ENCODE results near the gene ITGAE.
"Not testable (repeated sequence)": the region's sequence is repeated elsewhere in the genome, so short reads cannot be mapped to it uniquely, and the experiment has no call there.

Gene ITGAE, protein sequence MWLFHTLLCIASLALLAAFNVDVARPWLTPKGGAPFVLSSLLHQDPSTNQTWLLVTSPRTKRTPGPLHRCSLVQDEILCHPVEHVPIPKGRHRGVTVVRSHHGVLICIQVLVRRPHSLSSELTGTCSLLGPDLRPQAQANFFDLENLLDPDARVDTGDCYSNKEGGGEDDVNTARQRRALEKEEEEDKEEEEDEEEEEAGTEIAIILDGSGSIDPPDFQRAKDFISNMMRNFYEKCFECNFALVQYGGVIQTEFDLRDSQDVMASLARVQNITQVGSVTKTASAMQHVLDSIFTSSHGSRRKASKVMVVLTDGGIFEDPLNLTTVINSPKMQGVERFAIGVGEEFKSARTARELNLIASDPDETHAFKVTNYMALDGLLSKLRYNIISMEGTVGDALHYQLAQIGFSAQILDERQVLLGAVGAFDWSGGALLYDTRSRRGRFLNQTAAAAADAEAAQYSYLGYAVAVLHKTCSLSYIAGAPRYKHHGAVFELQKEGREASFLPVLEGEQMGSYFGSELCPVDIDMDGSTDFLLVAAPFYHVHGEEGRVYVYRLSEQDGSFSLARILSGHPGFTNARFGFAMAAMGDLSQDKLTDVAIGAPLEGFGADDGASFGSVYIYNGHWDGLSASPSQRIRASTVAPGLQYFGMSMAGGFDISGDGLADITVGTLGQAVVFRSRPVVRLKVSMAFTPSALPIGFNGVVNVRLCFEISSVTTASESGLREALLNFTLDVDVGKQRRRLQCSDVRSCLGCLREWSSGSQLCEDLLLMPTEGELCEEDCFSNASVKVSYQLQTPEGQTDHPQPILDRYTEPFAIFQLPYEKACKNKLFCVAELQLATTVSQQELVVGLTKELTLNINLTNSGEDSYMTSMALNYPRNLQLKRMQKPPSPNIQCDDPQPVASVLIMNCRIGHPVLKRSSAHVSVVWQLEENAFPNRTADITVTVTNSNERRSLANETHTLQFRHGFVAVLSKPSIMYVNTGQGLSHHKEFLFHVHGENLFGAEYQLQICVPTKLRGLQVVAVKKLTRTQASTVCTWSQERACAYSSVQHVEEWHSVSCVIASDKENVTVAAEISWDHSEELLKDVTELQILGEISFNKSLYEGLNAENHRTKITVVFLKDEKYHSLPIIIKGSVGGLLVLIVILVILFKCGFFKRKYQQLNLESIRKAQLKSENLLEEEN

DNA sequence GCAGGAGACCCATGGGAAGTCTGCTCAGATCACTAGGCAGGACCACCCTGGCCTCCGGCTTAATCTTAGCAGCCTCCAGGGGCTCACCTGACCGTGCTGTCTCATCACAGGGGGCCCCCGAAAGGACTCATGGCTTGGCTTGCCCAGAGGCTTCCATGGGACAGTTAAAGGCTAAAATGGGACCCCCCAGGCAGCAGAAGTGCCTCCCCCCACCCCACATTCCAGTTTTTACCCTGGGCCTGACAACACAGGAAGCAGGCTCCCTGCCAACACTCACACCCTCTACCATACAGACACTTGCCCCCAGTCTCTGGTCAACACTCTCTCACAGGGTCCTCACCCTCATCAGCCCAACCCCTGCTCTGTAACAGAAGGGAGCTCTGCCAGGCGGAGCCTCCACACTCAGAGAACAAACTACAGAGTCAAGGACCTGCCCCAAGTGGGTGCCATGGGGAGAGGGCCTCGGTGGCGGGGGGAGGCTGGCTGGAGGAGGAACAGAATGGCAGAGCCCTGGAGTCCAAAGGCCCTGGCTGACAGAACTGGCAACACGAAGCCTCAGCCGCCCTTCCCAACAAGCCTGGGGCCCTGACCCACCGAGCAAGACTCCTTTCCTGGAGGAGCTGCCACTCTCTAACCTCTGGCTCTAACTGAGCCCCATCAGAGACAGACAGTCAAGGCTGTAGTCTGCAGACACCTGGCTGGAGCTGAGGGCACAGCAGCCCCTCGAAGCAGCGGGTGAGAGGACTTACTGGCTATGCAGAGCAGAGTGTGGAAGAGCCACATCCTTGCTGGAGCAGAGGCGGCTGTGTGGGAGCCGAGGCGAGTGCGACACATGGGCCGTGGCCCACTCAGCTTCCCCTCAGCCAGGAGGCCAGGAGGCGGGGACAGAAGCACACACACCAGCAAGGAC lies at the start of gene ITGAE:
ITGAE (minus strand) TSS at position 827 of the 910 bp plus-strand sequence; CDS start at position 783, 44 bp downstream.
- DNase-seq (ENCODE audit: low read depth in 3 of 3, low spot score in 1 of 3) = no peak

DNA sequence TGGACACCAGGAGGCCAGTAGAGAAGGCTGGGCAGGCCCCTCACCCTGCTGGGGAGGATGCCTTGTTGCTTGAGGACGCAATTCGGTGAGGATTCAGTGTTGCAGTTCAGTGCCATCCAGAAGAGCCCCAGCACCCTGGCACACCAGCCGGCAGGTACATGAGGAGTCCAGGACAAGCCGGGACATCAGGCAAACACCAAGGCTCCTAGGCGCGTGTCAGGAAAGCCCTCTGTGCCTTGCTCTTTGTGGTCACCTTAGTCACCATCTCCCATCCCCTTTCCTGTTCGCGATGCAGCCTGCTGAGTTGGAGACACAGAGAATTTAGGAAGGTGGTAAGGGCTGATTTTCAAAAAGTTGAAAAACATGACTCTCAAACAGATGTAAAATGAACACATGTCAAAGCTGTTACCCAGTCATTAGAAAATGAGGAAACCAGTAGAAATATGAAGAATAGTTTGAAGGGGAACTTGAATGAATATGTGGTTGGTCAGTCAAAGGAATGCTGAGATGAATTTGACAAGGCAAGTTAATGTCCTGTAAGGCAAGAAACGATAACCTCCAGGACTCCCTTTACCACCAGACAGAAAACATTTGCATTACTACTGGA lies 47.3 kb upstream of the ITGAE start:
- DNase-seq (ENCODE audit: low read depth in 3 of 3, low spot score in 1 of 3) = no peak

DNA sequence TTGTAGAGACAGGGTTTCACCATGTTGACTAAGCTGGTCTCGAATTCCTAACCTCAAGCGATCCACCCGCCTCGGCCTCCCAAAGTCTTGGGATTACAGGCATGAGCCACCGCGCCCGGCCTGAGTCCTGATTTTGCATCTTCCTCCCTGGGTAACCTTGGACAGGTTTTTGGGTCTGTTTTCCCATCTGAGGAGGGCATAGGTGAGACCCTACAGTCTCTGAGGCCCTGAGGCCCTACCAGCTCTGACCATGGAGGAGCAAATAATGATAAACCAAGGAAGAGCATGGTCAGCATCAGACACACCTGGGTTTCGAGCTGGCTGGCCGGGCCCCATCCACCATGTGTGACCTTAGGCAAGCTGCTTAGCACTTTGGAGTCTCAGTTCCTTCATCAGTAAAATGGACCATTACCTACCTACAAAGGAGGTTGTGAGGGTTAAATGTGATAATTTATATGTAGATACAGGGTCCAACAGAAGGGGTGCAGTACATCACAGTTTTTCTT lies 46.2 kb upstream of the ITGAE start:
- DNase-seq (ENCODE audit: low read depth in 3 of 3, low spot score in 1 of 3) = no peak

DNA sequence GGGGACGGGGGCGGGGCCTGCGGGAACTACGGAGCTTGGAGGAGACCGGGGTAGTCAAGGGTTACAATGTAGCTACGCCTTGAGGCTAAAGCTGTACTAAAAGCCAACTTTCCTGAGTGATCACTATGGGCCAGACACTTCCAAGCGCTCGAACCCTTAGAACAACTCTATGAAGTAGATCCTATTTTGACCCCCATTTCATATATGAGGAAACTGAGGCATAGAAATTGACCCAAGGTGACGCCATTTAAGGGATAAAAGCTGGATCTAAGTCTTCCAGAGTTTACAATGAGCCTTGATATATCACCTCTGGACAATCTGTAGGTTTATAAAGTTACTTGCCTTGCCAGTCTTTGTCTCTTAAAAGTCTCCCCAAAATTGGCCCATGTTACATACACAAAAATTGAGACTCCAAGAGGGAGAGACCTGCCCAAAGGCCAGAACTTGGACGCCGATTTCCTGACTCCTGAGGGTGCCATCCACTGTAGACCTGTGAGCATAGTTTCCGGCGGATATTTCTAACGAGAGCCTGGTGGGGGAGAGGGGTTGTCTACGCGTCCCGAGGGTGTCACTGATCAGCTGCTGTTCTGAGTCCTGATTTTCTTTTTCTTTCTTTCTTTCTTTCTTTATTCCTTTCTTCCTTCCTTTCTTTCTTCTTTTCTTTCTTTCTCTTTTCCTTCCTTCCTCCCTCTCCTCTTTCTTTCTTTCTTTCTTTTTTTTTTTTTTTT lies 45.6 kb upstream of the ITGAE start:
- DNase-seq (ENCODE audit: low read depth in 3 of 3, low spot score in 1 of 3) = no peak

DNA sequence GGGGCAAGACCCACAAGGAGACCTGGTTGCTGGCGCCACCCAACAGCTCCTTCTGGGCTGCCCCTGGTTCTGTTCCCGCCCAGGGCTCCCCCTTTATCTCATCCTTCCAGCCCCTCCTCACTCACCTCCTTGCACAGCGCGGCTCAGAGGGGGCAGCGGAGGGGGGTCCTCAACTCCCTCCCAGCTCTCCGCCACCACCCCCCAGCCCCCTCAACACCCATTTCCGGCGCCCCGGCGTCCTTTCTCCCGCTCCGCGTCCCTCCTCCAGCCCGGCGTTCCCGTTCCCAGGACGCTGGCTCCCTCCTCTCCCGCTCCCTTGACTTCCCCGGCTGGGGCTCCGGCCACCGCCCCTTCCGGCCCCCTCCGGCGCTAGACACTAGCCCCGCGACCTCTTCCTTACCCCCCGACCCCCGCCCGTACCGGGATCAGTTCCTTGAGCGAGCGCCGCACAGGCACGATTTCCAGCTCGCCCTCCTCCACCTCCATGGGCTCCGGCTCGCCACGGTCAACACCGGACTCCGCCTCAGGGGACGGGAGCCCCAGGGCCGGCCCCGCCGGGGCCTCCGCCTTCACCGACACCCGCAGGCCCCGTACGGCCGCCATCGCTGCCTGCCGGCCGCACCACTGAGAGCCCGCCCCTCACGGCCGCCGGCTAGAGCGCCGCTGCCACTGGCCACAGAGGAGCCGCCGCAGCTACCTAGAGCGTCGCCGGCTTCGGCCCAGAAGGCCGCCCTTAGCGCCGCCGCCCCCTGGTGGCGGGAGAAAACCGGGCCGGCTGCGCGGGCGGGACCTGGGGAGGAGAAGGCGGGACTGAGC lies 44.8 kb upstream of the ITGAE start, which contains the start of gene NCBP3:
NCBP3 (minus strand) TSS at position 626 of the 816 bp plus-strand sequence; CDS start at position 603, 23 bp downstream.
- DNase-seq (ENCODE audit: low read depth in 3 of 3, low spot score in 1 of 3) = peak; percentile 76 to 92 (median 87)

DNA sequence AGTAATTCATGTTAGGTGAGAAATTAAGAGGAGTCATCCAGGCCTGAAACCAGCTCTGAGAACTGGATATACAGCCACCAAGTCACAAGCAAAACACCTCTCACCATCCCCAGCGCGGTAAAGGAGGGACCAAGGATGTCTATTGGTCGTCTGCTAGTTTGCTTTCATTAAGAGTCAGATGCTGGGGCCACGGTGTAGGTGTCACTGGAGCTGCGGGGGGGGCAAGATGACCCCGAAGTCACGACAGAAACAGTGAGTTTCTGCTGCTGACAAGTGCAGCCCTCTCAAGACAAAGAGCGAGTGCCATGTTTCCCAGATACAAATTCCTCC lies 44.3 kb upstream of the ITGAE start:
- DNase-seq (ENCODE audit: low read depth in 3 of 3, low spot score in 1 of 3) = peak in 1 of 3 donors; percentile 10

DNA sequence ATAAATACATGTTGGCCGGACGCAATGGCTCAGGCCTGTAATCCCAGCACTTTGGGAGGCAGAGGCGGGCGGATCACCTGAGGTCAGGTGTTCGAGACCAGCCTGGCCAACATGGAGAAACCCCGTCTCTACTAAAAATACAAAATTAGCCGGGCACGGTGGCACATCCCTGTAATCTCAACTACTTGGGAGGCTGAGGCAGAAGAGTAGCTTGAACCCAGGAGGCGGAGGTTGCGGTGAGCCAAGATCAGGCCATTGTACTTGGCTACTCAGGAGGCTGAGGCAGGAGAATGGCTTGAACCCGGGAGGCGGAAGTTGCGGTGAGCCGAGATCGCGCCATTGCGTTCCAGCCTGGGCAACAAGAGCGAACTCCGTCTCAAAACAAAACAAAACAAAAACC lies 43.6 kb upstream of the ITGAE start:
- not testable (repeated sequence) for DNase-seq (ENCODE audit: low read depth in 3 of 3, low spot score in 1 of 3)

DNA sequence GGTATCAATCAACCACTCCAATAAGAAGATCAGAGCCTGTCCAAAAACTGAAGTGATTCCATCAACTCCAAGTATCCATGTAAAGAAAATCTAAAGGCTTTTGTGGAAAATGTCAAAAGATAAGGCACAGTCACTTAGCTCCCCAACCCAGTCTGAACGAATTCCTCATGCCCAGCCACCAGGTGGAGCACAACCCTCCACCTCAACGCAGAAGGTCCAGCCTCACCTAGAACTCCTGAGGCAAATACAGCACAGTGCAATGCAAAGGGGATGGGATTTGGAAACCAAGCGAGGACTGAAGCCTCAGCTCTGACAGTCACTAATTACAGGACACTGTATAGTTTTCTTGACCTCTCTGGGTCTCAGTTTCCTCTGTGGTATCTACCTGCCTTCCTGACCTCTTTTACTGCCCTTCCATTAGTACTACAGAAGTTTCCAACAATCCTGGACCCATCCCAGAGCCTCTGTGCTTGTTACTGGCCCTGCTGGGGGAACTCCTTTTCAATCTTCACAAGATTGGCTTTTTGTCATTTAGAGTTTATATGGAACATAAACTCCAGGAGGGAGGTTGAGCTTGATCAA lies 43.0 kb upstream of the ITGAE start:
- DNase-seq (ENCODE audit: low read depth in 3 of 3, low spot score in 1 of 3) = peak in 1 of 3 donors; percentile 37

DNA sequence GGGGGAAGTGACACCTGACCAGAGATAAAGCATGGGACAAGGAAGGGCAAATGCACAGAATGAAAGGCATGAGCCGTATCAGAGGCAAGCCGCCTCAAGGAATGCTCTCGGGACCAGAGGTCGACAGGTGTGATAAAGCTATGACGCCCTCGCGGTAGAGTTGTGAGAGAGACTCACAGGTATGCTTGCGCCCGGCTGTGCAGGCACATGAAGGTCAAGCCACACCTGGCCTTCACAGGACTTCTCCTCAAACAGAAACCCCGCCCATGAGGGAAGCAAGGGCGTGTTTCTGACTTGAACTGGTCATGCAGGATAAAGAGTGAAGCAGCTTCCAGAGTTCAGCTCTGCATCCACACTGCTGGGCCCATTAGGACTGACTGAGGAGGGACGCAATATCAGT lies 37.2 kb upstream of the ITGAE start:
- no peak for DNase-seq (ENCODE audit: low read depth in 3 of 3, low spot score in 1 of 3)

DNA sequence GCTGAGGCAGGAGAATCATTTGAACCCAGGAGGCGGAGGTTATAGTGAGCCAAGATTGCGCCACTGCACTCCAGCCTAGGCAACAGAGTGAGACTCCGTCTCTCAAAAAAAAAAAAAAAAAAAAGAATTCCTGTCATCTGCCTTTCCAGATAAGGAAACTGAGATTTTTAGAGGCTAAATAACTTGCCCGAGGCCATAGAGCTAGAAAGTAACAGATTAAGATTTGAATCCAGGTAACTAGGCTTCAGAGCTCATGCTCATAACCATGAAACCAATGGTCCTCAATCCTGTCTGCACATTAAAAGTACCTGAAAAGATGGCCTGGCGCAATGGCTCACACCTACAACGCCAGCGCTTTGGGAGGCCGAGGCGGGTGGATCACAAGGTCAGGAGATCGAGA lies 35.6 kb upstream of the ITGAE start:
- DNase-seq (ENCODE audit: low read depth in 3 of 3, low spot score in 1 of 3) = no peak

DNA sequence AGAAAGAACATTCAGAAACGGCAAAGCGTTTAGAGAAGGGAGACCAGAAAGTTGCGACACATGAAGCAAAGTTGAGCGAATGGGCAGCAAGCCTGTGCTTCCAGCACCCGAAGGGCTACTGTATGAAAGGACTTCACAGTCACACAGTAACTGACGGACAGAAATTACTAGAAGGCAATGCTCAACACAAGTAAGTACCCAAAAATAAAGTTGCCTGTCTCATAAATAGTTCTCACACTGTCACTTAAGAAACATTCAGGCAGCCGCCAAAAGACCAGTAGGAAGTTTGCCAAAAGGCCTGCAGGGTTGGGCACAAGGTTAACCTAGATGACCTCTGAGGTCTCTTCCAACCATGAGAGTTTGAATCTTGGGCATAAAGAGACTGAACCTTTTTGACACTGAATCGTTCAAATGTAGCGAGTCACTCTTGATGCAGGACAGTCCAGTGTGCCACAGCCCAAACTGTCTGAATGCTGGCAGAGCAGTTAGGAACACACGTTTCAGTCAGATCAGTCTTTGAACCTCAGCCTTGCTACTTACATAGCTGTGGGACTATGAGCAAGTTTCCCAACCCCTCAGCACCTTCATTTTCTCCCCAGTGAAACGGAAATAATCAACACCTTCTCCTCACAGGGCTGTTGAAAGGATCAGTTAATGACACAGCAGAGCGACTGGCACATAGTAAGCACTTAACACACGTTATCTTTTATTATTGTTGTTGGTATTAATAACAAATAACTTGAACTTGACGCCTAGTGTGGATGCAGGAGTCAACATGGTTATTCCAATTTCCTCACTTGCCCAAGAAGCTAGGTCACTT lies 34.6 kb upstream of the ITGAE start:
- DNase-seq (ENCODE audit: low read depth in 3 of 3, low spot score in 1 of 3) = no peak

DNA sequence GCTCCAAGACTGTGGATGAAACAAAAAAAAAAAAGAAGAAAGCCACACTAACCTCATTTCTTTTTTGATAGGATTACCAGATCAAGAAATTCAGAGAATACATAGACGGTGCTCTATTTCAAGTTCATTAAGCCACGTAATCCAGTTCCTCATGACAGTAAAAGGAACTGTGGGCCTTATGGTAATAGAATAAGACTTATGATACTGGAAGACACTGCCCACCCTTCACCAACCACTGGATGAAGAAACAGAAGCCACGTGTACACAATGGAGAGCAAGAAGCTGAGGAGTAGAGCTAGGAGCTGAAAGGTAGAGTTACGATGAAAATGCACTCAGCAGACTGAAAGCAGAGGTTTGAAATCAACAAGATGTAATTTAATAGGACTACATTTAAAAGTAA lies 33.8 kb upstream of the ITGAE start:
- no peak for DNase-seq (ENCODE audit: low read depth in 3 of 3, low spot score in 1 of 3)

DNA sequence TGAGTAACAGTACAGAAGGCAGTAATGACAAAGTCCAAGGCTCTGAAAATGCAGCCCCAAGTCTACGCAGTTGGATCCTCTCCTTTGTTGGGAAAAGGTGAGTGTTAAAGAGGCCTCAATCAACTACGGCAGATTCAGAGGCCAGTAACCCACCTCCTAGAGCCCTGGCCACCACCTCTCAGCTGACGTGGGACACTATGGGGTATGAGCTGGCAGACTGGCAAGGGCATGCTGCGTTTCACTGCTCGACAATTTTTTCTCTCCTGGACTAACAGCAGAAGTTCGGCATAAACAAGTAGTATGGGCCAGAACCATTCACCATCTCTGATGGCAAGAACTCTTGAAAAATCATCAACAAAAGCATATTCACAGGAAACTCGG lies 27.9 kb upstream of the ITGAE start:
- DNase-seq (ENCODE audit: low read depth in 3 of 3, low spot score in 1 of 3) = no peak

DNA sequence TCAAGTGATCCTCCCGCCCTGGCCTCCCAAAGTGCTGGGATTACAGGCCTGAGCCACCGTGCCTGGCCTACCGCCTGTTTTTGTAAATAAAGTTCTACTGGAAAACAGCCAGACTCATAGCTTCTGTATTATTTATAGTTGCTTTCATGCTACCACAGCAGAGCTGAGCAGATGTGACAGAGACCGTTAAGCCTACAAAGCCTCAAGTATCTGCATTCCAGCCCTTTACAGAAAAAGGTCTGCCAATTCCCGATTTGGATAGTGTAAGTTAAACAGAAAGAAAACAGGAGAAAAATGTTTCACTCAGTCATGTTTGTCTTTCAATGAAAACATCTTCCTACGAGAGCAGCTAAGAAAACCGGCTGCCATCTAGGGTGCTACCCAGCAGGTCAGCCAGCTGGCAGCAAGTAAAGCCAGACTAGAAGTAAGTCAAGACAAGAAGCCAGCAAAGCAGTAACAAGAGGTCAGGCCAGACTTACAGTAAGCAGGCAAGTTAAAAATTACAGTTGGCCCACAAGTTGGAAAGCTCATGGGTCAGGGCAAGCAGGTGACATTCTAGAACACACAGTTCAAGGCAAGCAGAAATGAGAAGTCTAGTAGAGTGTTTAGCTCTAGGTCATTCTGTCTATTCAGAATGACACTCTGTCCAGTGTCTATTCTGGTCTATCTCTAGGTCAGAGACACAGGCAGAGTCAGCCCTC lies 27.3 kb upstream of the ITGAE start:
- DNase-seq (ENCODE audit: low read depth in 3 of 3, low spot score in 1 of 3) = no peak

DNA sequence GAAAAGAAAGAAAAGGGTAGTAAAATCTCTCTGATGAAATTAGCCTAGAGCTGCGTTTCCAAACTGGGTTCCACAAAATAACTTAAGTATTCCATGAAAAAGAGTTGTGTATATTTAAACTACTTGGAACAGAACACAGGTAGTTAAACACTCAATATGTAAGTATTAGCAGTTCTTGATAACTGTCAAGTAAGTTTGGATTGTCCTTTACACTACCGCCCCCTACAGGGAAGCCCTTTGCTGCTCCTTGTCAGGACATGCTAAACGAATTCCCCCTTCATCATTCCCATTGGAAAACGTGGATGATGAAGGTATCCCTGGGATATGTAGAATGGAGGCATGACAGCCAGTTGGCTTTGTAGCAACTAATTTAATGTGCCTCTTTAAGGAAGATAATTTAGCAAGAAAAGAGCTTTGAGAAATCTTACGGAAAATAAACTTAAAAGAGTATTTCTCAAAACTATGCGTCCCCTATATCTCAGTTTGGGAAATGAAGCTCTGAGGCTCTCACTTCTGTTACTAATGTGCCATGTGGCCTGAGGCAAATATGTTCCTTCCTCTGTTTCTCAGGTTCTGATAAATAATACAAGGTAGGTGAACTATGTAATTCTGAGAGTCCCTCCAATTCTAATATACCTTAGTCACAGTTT lies 26.3 kb upstream of the ITGAE start:
- DNase-seq (ENCODE audit: low read depth in 3 of 3, low spot score in 1 of 3) = peak; percentile 23 to 37 (median 36)

DNA sequence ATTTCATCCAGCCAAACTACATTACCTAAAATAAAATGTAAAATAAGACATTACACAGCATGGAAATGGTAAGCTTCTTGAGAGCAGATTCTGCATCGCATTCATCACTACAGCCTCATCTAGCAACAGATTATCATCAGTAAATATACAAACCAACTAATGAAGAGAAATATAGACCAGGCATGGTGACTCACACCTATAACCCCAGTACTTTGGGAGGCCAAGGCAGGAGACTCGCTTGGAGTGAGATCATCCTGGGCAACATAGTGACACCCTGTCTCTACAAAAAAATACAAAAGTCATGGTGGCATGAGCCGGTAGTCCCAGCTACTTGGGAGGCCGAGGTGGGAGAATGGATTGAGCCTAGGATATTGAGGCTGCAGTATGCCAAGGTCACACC lies 25.2 kb upstream of the ITGAE start:
- no peak for DNase-seq (ENCODE audit: low read depth in 3 of 3, low spot score in 1 of 3)

Data from stimulated activated CD4-positive, alpha-beta T cell treated with anti-CD3 and anti-CD28 coated beads, TNF-alpha, amount 100 ng/mL, for 1 hour (primary cell).